GM12892 (cell line): ENCODE results near the gene EMX1.

Experiments
- POLR2A ChIP-seq: IDR thresholded peaks from 2 replicates; pipeline ENCODE4 v1.6.1; 2011; ENCODE audit warnings: low read depth, low read length, control low read depth
- POLR2AphosphoS5 ChIP-seq: IDR thresholded peaks from 2 replicates; pipeline ENCODE4 v1.6.1; 2011; ENCODE audit warnings: low read depth, low read length, control low read depth
- TAF1 ChIP-seq: IDR thresholded peaks from 2 replicates; pipeline ENCODE4 v1.6.1; 2011; ENCODE audit warnings: low read depth, mild to moderate bottlenecking, control low read depth, low read length, borderline replicate concordance

GRCh38 chr2:72952110-72952823, 34.9 kb downstream of the EMX1 start:
- TF ChIP-seq POLR2A (no peak), POLR2AphosphoS5 (no peak), TAF1 (no peak)
